ENCODE results near the gene CPNE6.

Gene CPNE6

GRCh38 chr14:24108336-24108874 lies 37.0 kb downstream of the CPNE6 start:
- ATAC-seq (replicated peaks) = no peak
- Mint-ChIP-seq H3K4me1 (peaks cover 8 to 15% of the 10 kb centered on the region in 2 donors), H3K4me3 (peak overlapping the region; percentile 8 to 55), H3K27me3 (no peaks in the 10 kb centered on the region), H3K9me3 (peaks cover 0 to 4% of the 10 kb centered on the region in 2 donors), H3K27ac (peak overlapping the region; percentile 90), H3K36me3 (peaks cover 1 to 17% of the 10 kb centered on the region in 2 donors)
- no peak for DNase-seq

GRCh38 chr14:24110060-24110459 lies 38.7 kb downstream of the CPNE6 start:
- Mint-ChIP-seq H3K9me3 (no peaks in the 10 kb centered on the region), H3K4me1 (peaks cover 11 to 15% of the 10 kb centered on the region in 2 donors), H3K4me3 (no peak overlapping the region), H3K27ac (no peak overlapping the region), H3K27me3 (no peaks in the 10 kb centered on the region), H3K36me3 (peaks cover under 1 to 4% of the 10 kb centered on the region in 2 donors)
- ATAC-seq (replicated peaks) = no peak
- no peak for DNase-seq

- no peak for ATAC-seq (replicated peaks)
- no peak overlapping the region for H3K27ac Mint-ChIP-seq
Observed at GRCh38 chr14:24110523-24110922, 39.2 kb downstream of the CPNE6 start.

GRCh38 chr14:24113379-24113800 lies 42.0 kb downstream of the CPNE6 start:
- DNase-seq (no peak), ATAC-seq (replicated peaks) (no peak)
- peaks cover 25 to 29% of the 10 kb centered on the region in 2 donors for H3K4me1 Mint-ChIP-seq
- no peaks in the 10 kb centered on the region for H3K27me3 Mint-ChIP-seq
- H3K9me3 Mint-ChIP-seq = no peaks in the 10 kb centered on the region
- peaks cover 15 to 32% of the 10 kb centered on the region in 2 donors for H3K36me3 Mint-ChIP-seq
- peak overlapping the region; percentile 100 for H3K27ac Mint-ChIP-seq
- peak overlapping the region; percentile 97 to 99 for H3K4me3 Mint-ChIP-seq

More at GRCh38 chr14:24110523-24110922, 39.2 kb downstream of the CPNE6 start:
- no peak for DNase-seq
- Mint-ChIP-seq H3K36me3 (peaks cover 5 to 7% of the 10 kb centered on the region in 2 donors), H3K27me3 (no peaks in the 10 kb centered on the region), H3K9me3 (no peaks in the 10 kb centered on the region), H3K4me3 (no peak overlapping the region), H3K4me1 (peaks cover 15 to 20% of the 10 kb centered on the region in 2 donors)

- peak; percentile 56 to 59 for ATAC-seq (replicated peaks)
- H3K36me3 Mint-ChIP-seq = peaks cover 20 to 38% of the 10 kb centered on the region in 2 donors
Observed at GRCh38 chr14:24113801-24114531, 42.6 kb downstream of the CPNE6 start.

GRCh38 chr14:24114532-24115421 lies 43.4 kb downstream of the CPNE6 start, which contains the start of the genes DCAF11 and NRL:
TSS of gene DCAF11 (plus strand) at chr14:24114777. CDS start at chr14:24115595, 818 bp downstream.
TSS of gene NRL (minus strand) at chr14:24114949. CDS start at chr14:24082848, 32,101 bp downstream.
- peak within 1 kb of the TSS; percentile 100 for H3K27ac Mint-ChIP-seq
- H3K9me3 Mint-ChIP-seq = no peaks in the 10 kb centered on the region
- H3K36me3 Mint-ChIP-seq = peaks cover 25 to 46% of the 10 kb centered on the region in 2 donors
- peak within 1 kb of the TSS; percentile 97 to 99 for H3K4me3 Mint-ChIP-seq
- ATAC-seq (replicated peaks) (peak; percentile 87 to 88), DNase-seq (peak; percentile 99)
- H3K27me3 Mint-ChIP-seq = no peaks in the 10 kb centered on the region
- peaks cover 20 to 24% of the 10 kb centered on the region in 2 donors for H3K4me1 Mint-ChIP-seq

More at GRCh38 chr14:24113801-24114531, 42.6 kb downstream of the CPNE6 start:
- peak; percentile 89 for DNase-seq
- H3K4me1 Mint-ChIP-seq = peaks cover 23 to 25% of the 10 kb centered on the region in 2 donors
- no peaks in the 10 kb centered on the region for H3K9me3 Mint-ChIP-seq
- H3K27ac Mint-ChIP-seq = peak overlapping the region; percentile 100
- no peaks in the 10 kb centered on the region for H3K27me3 Mint-ChIP-seq
- H3K4me3 Mint-ChIP-seq = peak overlapping the region; percentile 97 to 99

GRCh38 chr14:24115422-24116127 lies 44.2 kb downstream of the CPNE6 start:
- no peak for ATAC-seq (replicated peaks)
- DNase-seq = no peak
- H3K27me3 Mint-ChIP-seq = no peaks in the 10 kb centered on the region
- peaks cover 20 to 24% of the 10 kb centered on the region in 2 donors for H3K4me1 Mint-ChIP-seq
- no peaks in the 10 kb centered on the region for H3K9me3 Mint-ChIP-seq
- H3K4me3 Mint-ChIP-seq = peak overlapping the region; percentile 97 to 99
- H3K27ac Mint-ChIP-seq = peak overlapping the region; percentile 100
- H3K36me3 Mint-ChIP-seq = peaks cover 26 to 47% of the 10 kb centered on the region in 2 donors

- H3K27ac Mint-ChIP-seq = no peak overlapping the region
- no peaks in the 10 kb centered on the region for H3K9me3 Mint-ChIP-seq
- no peak for ATAC-seq (replicated peaks)
- H3K27me3 Mint-ChIP-seq = no peaks in the 10 kb centered on the region
- H3K4me3 Mint-ChIP-seq = peak overlapping the region; percentile 97 to 99
- DNase-seq = no peak
- H3K36me3 Mint-ChIP-seq = peaks cover 29 to 52% of the 10 kb centered on the region in 2 donors
- H3K4me1 Mint-ChIP-seq = peaks cover 20 to 24% of the 10 kb centered on the region in 2 donors
Observed at GRCh38 chr14:24116128-24116814, 44.9 kb downstream of the CPNE6 start.

GRCh38 chr14:24117179-24117578 lies 45.8 kb downstream of the CPNE6 start:
- Mint-ChIP-seq H3K4me3 (no peak overlapping the region), H3K4me1 (peaks cover 20 to 24% of the 10 kb centered on the region in 2 donors), H3K9me3 (no peaks in the 10 kb centered on the region), H3K27me3 (no peaks in the 10 kb centered on the region), H3K36me3 (peaks cover 35 to 58% of the 10 kb centered on the region in 2 donors), H3K27ac (no peak overlapping the region)
- ATAC-seq (replicated peaks) (no peak), DNase-seq (no peak)

- peaks cover 49 to 77% of the 10 kb centered on the region in 2 donors for H3K36me3 Mint-ChIP-seq
- ATAC-seq (replicated peaks) (no peak), DNase-seq (no peak)
- no peak overlapping the region for H3K27ac Mint-ChIP-seq
- no peaks in the 10 kb centered on the region for H3K9me3 Mint-ChIP-seq
- no peak overlapping the region for H3K4me3 Mint-ChIP-seq
- H3K27me3 Mint-ChIP-seq = no peaks in the 10 kb centered on the region
- peaks cover 43 to 45% of the 10 kb centered on the region in 2 donors for H3K4me1 Mint-ChIP-seq
Observed at GRCh38 chr14:24119691-24120090, 48.3 kb downstream of the CPNE6 start.

GRCh38 chr14:24121210-24121609 lies 49.8 kb downstream of the CPNE6 start:
- Mint-ChIP-seq H3K4me1 (peaks cover 31 to 41% of the 10 kb centered on the region in 2 donors), H3K4me3 (no peak overlapping the region), H3K27me3 (no peaks in the 10 kb centered on the region), H3K9me3 (no peaks in the 10 kb centered on the region), H3K27ac (peak overlapping the region; percentile 2), H3K36me3 (peaks cover 44 to 69% of the 10 kb centered on the region in 2 donors)
- DNase-seq (no peak), ATAC-seq (replicated peaks) (no peak)

- H3K27ac Mint-ChIP-seq = peak overlapping the region; percentile 98
- no peak overlapping the region for H3K4me3 Mint-ChIP-seq
- no peaks in the 10 kb centered on the region for H3K27me3 Mint-ChIP-seq
Observed at GRCh38 chr14:24122416-24122815, 51.1 kb downstream of the CPNE6 start.

GRCh38 chr14:24122898-24123297 lies 51.5 kb downstream of the CPNE6 start:
- H3K27me3 Mint-ChIP-seq = no peaks in the 10 kb centered on the region
- H3K36me3 Mint-ChIP-seq = peaks cover 38 to 53% of the 10 kb centered on the region in 2 donors
- H3K9me3 Mint-ChIP-seq = no peaks in the 10 kb centered on the region
- H3K4me1 Mint-ChIP-seq = peaks cover 26 to 35% of the 10 kb centered on the region in 2 donors
- DNase-seq (no peak), ATAC-seq (replicated peaks) (no peak)
- peak overlapping the region; percentile 98 for H3K27ac Mint-ChIP-seq
- H3K4me3 Mint-ChIP-seq = peak overlapping the region in 1 of 2 donors; percentile 69

More at GRCh38 chr14:24122416-24122815, 51.1 kb downstream of the CPNE6 start:
- no peaks in the 10 kb centered on the region for H3K9me3 Mint-ChIP-seq
- no peak for DNase-seq
- no peak for ATAC-seq (replicated peaks)
- H3K36me3 Mint-ChIP-seq = peaks cover 38 to 57% of the 10 kb centered on the region in 2 donors
- peaks cover 27 to 32% of the 10 kb centered on the region in 2 donors for H3K4me1 Mint-ChIP-seq
